Transverse colon (tissue), 4 donors: Measurements from ENCODE around the gene SF3B6.

Experiments
- CTCF ChIP-seq, 5 experiments: fragments of 200-600 bp in 3 of 5; fragments of 450-650 bp in 2 of 5; sonication (generic) in 3 of 5; IDR thresholded peaks; 1 replicate in 2 of 5; 2 replicates in 3 of 5; pipeline ENCODE4 v1.5.1; 2016 to 2017; ENCODE audit warnings: antibody characterized with exemption in 5 of 5, inconsistent platforms in 3 of 5, mild to moderate bottlenecking in 2 of 5, moderate library complexity in 1 of 5
- EP300 ChIP-seq: sonication (generic); formaldehyde crosslinking; IDR thresholded peaks from one replicate; pipeline ENCODE4 v1.6.1; 2017; ENCODE audit warnings: antibody characterized with exemption, low read depth
- POLR2AphosphoS5 ChIP-seq, 3 donors: sonication (generic); formaldehyde crosslinking; IDR thresholded peaks; one replicate each; pipeline ENCODE4 v1.6.1; 2016; ENCODE audit warnings: antibody characterized with exemption in 3 of 3

- no peak for TF ChIP-seq POLR2AphosphoS5 (IDR thresholded peaks at IDR 0.05)
- TF ChIP-seq CTCF (IDR thresholded peaks at IDR 0.05), result no peak
- TF ChIP-seq EP300, result no peak
These were observed 1.4 kb upstream of the SF3B6 start for GRCh38 chr2:24077535-24077877.
